GM19467 (cell line): Measurements from ENCODE around the gene AMOT.

Experiments used
- ATAC-seq: cut with Tn5 transposase; IDR thresholded peaks from one replicate; pipeline ENCODE4 v1.9.1; 2021; ENCODE audit warnings: mild to moderate bottlenecking, moderate library complexity; ENCODE audit not compliant: unreplicated experiment

Gene AMOT

DNA sequence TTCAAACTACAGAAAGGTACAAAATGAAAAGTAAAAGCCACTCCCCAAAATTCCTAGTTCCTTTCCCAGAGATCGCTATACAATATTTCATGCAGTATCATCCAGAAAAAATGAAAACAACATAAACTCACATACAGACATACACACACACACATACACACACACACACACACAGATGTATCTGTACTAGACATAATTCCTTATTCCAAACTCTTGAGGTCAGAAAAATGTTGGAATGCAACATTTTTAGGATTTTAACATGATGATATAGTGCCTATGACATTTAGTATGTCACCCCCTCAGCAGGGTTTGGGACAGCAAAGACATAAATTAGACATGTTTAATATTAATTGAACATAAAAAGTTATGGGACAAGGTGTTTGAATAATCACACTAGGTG lies 87.5 kb downstream of the AMOT start:
- ATAC-seq: no peak

DNA sequence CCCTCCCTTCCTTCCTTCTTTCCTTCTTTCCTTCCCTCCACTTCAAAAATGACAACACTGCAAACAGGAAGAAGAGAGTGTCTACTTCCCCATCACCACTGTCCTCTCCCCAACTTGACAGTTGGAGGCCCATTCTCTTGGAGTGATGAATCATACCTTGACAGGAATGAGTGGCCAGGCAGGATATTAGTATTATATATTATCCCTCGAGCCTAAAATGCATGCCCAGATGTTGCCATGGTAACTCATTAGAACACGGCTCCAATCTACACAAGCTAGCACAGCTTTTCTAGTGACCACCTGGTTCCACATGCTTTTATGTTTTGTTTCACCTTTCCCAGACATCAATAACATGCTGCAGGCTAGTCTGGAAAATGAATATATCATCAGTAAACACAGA lies 89.6 kb downstream of the AMOT start:
- no peak for ATAC-seq

DNA sequence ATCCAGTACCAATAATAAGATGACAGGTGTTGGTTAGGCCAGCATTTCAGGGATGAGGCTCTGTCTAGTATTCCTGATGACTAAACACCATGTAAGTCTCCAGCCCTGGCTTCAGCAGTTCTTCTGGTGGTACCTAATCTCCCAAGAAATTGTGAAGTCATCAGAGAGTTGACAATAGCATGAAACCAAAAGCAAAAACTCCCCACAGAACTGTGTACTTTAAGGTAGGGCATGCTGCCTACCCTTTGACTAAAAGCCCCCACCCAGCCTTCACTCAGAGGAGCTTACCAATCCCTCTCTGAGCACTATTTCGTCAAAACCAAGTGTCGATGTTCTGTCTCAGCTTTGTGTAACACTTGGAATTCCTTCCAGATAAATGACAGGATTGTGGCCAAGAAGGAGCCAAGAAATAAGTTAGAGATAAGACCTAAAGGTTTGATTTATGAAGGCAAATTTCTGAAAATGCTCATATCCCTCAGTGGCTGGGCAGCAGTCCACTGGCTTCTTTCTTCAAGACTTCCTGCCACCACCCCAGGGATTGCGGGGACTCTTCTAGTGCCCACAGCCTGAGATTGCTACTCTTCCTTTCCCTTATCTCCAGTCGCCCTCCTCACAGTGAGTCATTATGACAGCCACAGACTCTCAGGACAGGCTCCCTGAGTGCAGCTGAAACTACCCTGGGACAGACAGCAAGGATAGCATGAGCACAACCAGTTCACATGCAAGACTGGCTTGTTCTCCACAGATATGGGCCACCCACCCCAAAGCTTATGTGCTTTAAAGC lies 93.6 kb downstream of the AMOT start:
- ATAC-seq: no peak

DNA sequence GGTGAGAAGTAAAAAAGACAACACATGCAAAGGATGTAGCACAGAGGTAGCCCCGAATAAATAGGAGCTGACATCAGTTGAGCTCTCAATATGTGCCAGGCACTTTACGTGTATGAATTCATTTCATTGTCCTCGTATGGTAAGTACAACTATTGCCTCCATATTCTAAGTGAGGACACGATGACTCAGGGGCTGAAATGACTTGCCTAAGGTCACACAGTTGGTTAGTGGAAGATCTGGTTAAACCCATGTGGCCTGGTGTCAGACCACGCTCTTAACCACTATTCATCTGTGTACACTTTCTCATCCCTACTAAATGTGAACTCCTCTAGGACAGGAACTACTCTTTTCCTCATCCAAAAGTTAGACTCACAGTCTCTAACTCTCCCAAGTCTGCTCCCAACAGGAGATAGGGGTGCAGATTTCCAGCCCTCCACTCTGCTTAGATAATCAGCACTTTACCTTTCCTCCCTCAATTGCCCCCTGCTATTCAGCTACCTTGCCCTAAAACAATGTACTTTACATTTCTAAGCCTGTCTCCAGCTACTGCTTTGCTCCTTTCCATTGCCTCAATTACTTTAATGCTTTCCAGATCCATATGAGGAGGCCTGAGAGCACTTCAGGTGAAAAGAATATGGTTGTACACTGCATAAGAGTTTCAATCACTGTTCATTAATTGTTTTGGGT lies 102.1 kb downstream of the AMOT start:
- ATAC-seq: peak; percentile 60

DNA sequence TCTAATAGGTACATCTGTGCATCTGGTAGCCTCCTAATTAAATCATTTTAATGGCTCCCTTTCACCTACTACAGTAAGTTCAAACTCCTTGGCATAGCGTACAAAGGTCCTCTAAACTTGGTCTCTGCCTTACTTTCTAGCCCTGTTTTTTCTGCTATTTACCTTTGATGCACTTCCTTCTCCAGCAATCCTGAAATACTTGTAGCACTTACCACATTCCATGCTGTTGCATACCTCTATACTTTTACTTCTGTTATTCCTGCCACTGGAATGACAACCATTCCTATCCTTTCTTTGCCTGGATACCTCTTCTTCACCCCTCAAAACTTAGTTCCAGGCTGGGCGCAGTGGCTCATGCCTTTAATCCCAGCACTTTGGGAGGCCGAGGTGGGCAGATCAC lies 104.3 kb downstream of the AMOT start:
- ATAC-seq: no peak

DNA sequence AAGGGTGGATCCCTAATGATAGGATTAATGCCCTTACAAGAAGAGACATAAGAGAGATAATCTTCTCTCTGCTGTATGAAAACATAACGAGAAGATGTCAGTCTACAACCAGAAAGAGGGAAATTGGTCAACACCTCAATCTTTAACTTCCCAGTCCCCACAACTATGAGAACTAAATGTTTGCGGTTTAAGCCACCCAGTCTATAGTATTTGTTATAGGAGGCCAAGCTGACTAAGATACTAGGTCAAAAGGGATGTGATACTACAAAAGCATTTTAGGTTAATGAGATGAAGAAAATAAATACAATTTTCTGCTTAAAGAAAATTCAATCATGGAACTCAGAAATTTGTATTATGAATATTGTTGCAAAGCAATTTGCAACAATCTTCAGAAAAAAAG lies 105.5 kb downstream of the AMOT start:
- no peak for ATAC-seq

DNA sequence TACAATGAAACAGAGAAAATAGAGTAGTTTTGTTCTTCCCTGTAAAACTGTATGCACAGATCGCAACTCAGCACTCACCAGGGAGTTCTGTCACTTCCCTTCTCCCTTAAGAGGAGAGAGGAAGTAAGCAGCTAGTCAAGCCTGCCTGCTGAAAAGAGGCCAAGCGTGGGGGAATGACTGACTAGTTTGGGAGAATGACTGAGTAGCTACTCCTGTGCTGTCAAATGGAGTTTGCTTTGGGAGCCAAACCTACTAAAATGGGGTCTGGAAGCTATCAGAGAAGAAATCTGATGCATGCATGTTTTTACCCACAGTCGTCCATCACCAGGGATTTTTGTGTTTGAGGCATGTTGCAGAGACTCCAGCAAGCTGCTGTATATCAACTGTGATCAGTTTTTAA lies 106.3 kb downstream of the AMOT start:
- no peak for ATAC-seq

DNA sequence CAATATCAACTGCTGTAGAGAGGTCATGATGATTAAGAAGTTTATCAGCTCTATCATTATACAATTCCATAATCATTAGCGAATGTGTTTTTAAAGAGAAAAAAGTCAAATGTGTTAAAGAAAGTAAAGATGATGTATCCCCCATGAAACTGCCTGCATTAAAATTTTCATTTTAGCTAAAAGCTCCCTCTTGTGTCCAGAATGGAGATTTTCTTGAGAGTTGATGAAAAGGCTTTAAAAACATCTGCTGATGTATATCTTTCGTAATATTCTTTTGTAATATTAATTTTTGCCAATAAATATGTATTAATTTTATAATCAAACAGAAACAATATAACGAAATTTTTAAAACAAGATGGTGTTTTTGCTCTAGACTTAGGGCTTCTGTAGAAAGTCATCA lies 108.8 kb downstream of the AMOT start:
- no peak for ATAC-seq
